Measurements from ENCODE around the gene CARHSP1.
"Not testable (repeated sequence)": the region's sequence is repeated elsewhere in the genome, so short reads cannot be mapped to it uniquely, and the experiment has no call there.

CARHSP1 gene

DNA sequence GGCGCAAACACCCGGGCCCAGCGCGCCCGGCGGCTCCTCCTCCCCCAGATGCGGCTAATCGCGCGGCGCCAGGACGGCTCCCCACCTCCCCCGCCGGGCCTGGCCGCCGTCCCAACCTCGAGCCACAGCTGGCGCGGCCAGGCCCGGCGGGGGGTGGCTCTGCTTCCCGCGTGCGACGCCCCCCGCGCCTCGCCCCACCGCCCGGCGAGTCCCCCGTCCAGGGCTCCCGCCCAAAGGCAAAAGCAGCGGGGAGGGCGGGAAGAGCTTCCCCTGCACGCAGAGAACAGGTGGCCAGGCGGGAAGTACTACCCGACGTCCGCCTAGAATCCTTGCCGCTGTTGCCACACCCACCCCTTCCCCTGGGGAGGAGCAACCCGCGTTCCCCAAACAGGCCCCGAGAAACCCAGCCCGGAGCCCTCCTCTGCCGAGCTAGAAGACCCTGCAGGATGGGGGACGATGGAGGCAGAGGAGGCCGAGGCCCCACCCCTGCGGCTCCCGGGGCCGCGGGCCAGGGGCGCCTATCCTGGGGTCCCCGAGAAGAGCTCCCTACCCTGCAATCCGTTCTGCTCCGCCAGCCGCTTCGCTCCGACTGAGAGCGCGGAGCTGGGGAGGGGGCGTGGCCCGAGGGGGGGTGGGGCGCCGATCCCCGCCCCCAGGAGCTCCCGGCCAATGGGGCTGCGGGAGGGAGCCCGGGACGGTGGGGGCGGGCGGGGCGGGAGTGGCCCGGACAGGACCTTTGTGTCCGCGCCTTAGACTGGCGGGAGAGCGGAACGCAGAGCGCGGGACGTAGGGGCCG is at the start of gene CARHSP1:
Gene CARHSP1, minus strand, starts transcription at position 591 of the 796 bp plus-strand sequence. CDS start 9,678 bp downstream, outside the sequence.
- peak; percentile 99 for DNase-seq (ENCODE audit: low spot score)
- TF ChIP-seq, protein P1, sequence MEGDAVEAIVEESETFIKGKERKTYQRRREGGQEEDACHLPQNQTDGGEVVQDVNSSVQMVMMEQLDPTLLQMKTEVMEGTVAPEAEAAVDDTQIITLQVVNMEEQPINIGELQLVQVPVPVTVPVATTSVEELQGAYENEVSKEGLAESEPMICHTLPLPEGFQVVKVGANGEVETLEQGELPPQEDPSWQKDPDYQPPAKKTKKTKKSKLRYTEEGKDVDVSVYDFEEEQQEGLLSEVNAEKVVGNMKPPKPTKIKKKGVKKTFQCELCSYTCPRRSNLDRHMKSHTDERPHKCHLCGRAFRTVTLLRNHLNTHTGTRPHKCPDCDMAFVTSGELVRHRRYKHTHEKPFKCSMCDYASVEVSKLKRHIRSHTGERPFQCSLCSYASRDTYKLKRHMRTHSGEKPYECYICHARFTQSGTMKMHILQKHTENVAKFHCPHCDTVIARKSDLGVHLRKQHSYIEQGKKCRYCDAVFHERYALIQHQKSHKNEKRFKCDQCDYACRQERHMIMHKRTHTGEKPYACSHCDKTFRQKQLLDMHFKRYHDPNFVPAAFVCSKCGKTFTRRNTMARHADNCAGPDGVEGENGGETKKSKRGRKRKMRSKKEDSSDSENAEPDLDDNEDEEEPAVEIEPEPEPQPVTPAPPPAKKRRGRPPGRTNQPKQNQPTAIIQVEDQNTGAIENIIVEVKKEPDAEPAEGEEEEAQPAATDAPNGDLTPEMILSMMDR (IDR thresholded peaks at IDR 0.05; ENCODE audit: extremely low read depth, missing control alignments): no peak

- not testable (repeated sequence) for DNase-seq (ENCODE audit: low spot score)
Observed at GRCh38 chr16:8917336-8917735, 48.5 kb upstream of the CARHSP1 start.

GRCh38 chr16:8916541-8917225 is 47.9 kb upstream of the CARHSP1 start:
- TF ChIP-seq, protein P1 (IDR thresholded peaks at IDR 0.05; ENCODE audit: extremely low read depth, missing control alignments): no peak
- DNase-seq (ENCODE audit: low spot score): no peak

- TF ChIP-seq, protein P1 (IDR thresholded peaks at IDR 0.05; ENCODE audit: extremely low read depth, missing control alignments): no peak
Observed at GRCh38 chr16:8915722-8916301, 47.0 kb upstream of the CARHSP1 start.

GRCh38 chr16:8914098-8914497 is 45.3 kb upstream of the CARHSP1 start:
- no peak for DNase-seq (ENCODE audit: low spot score)
- TF ChIP-seq, protein P1 (IDR thresholded peaks at IDR 0.05; ENCODE audit: extremely low read depth, missing control alignments): no peak

More at GRCh38 chr16:8915722-8916301, 47.0 kb upstream of the CARHSP1 start:
- no peak for DNase-seq (ENCODE audit: low spot score)

GRCh38 chr16:8912793-8913192 is 44.0 kb upstream of the CARHSP1 start:
- DNase-seq (ENCODE audit: low spot score): no peak
- TF ChIP-seq, protein P1 (IDR thresholded peaks at IDR 0.05; ENCODE audit: extremely low read depth, missing control alignments): no peak

DNA sequence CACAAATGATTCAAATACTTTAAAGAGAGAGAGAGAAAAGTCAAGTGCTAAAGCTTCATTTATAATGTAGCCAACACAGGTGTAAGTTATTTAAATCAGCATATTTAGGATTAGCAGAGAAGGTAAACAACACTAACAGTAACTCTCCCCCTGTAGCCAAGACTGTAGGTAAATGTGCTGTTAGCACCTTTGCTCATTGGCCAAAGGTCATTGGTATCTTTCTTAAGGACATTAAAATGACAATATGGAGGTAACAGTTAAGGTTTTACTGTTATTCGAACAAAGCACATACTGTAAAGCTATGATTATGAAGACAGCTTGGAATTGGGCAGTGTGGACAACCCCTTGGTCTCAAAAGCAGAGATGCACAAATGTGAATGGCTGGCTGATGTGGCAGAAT is 42.0 kb upstream of the CARHSP1 start:
- no peak for DNase-seq (ENCODE audit: low spot score)
- TF ChIP-seq, protein P1 (IDR thresholded peaks at IDR 0.05; ENCODE audit: extremely low read depth, missing control alignments): no peak

Measured in GM20000 (cell line).